Measurements from ENCODE around the gene OR4F29. TPM values are rescaled to one million over a fixed set of nuclear protein-coding genes. Genes with fewer than 3 reads are reported as not detected.
"Not testable (repeated sequence)": the region's sequence is repeated elsewhere in the genome, so short reads cannot be mapped to it uniquely, and the experiment has no call there.

The OR4F29 gene
- not detected in 2 replicates for total RNA-seq (2014; rRNA removed; shearing (Covaris generic))

- not testable (repeated sequence) for H3K27me3 ChIP-seq (ENCODE audit: control insufficient read depth, insufficient read depth, low read length); DNase-seq; H3K36me3 ChIP-seq (replicated peaks; ENCODE audit: control insufficient read depth, insufficient read depth, low read length); H3K4me3 ChIP-seq (ENCODE audit: insufficient read depth, low read depth, low read length)
Observed at GRCh38 chr1:451578-451977, at the start of gene OR4F29. Gene OR4F29 (minus strand): TSS chr1:451678. CDS start chr1:451678, 0 bp downstream.

Other genes starting within 250 kb of the OR4F29 start
- not detected in 2 replicates for gene OR4F16, start 235.0 kb upstream of the OR4F29 start, total RNA-seq (2014; rRNA removed; shearing (Covaris generic))